GM18499 (cell line): ENCODE data around the gene AKAP1.

Experiments
- ATAC-seq: cut with Tn5 transposase; IDR thresholded peaks from one replicate; pipeline ENCODE4 v1.9.1; 2021; ENCODE audit warnings: moderate number of reproducible peaks; ENCODE audit not compliant: insufficient read depth, unreplicated experiment

AKAP1 gene

DNA sequence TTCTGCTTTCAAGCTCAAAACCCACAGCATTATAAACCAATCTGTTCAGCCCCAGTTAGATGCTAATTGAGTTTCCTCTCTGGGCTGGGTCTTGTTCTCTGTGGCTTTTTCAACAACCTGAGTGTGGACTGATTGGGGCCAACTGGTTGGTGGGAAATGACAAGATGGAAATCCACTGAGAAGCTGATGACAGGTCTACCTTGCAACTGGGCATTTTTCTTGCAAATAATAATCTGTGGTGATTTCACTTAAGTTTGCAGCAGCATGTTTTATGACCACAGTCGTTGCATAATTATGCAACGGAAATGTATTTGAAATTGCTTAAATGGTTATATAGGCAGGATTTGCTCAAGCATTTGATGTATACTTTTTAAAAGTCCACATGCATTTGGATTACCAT, 69.9 kb downstream of the AKAP1 start:
- ATAC-seq: no peak

DNA sequence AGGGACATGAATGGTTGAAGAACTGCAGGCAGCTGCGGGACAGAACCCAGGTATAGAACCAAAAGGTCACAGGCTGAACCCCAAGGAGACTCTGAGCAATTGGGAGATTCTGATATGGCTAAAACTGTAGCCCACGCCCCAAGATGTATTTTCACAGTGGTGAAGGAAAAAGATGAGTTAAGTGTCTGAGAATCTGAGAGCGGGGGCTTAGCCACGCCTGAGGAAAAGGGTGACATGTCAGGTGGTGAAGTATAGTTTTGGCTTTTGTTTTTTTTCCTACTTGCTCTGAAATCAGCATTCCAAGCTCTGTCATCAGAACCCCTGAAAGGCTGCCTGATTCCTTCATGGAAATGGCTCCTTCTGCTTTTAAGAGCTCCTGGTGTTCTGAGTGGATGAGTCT, 73.3 kb downstream of the AKAP1 start:
- ATAC-seq: no peak

DNA sequence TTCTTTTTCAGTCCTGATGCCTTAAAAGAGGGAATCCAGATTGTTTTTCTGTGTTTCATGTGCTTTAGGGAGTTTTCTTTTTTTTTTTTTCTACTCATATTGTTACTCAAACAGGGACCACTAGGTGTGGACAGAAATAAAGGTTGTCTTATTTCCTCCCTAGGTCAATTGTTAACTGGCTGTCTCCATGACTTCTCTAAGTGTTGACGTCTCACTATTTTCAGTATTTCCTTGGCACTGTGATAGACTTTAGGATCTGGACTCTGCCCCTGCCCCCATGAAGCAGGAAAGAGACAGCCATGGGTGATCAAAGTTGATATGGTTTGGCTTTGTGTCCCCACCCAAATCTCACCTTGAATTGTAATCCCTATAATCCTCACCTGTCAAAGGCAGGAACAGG, 73.7 kb downstream of the AKAP1 start:
- no peak for ATAC-seq

DNA sequence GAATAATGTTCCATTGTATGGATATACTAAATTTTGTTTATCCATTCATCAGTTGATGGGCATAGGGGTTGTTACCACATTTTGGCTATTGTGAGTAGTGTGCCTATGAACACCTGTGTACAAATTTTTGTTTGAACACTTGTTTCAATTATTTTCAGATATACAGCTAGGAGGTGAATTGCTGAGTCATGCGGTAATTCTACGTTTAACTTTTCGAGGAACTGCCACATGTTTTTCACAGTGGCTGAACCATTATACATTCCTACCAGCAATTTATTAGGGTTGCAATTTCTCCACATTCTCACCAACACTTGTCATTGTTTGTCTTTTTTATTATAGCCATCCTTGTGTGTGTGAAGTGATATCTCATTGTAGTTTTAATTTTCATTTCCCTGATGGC, 75.6 kb downstream of the AKAP1 start:
- no peak for ATAC-seq

DNA sequence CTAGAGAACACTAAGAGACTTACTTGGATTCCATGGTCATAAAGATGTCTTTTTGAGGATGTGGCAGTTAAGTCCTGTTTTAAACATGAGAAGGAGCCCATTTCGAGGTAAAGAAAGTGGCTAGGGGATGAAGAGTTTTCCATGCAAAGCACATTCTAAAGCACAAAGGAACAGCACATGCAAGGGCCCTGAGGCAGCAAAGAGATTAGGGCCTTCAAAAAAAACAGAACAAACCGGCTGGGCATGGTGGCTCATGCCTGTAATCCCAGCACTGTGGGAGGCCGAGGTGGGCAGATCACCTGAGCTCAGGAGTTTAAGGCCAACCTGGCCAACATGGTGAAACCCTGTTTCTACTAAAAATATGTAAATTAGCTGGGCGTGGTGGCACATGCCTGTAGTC, 79.8 kb downstream of the AKAP1 start:
- ATAC-seq: no peak

GRCh38 chr17:57165754-57166153, 80.7 kb downstream of the AKAP1 start:
- no peak for ATAC-seq

DNA sequence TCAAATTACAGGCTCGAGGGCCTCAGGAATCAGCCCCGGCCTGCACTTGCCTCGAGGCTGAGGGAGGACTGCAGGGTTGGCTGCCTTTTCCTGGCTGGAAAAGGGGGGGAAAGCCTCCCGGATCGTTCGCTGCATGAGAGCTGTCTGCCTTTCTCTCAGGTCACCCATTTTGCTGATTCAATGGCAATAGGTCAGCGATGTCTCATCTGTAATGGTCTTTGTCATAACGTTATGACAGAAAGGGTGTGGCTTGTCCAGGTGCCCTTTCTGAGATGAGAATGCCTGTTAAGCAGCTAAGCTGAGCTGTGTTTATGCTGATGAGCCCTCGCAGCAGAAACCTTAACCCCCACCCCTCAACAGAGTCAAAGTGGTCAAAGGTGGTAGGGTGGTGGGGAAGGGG, 81.8 kb downstream of the AKAP1 start:
- ATAC-seq: no peak

DNA sequence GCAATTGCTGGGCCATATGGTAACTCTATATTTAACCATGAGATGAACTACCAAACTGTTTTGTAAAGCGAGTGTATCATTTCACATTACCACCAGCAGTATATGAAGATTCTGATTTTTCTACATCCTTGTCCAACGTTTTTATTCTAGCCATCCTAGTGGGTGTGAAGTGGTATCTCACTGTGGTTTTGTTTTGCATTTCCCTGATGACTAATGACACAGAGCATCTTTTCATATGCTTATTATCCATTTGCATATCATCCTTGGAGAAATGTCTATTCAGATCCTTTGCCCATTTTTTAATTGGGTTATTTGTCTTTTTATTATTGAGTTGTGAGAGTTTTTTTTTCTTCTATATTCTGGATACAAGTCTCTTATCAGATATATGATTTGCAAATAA, 83.6 kb downstream of the AKAP1 start:
- no peak for ATAC-seq

DNA sequence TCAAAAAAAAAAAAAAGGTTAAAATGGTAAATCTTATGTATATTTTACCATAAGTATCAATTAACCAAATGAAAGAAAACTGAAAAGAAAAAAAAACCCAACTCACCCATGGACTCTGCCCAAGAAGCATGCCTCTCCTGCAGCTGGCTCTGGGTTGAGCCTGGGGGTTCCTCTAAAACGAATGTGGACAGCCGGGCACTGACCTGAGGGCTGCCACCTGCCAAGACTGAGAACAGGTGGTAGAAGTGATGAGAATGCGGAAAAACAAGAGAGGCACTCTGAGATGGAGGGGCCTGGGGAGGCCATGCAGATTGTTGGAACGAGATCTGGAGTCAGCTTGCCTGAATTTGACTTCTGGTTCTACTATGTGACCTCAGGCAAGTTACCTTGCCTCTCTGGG, 85.8 kb downstream of the AKAP1 start:
- ATAC-seq: no peak
